Measurements from ENCODE around the gene WNT3A.
A peak's percentile ranks its signal among the peaks of the same experiment; 100 is the strongest.

The WNT3A gene

DNA sequence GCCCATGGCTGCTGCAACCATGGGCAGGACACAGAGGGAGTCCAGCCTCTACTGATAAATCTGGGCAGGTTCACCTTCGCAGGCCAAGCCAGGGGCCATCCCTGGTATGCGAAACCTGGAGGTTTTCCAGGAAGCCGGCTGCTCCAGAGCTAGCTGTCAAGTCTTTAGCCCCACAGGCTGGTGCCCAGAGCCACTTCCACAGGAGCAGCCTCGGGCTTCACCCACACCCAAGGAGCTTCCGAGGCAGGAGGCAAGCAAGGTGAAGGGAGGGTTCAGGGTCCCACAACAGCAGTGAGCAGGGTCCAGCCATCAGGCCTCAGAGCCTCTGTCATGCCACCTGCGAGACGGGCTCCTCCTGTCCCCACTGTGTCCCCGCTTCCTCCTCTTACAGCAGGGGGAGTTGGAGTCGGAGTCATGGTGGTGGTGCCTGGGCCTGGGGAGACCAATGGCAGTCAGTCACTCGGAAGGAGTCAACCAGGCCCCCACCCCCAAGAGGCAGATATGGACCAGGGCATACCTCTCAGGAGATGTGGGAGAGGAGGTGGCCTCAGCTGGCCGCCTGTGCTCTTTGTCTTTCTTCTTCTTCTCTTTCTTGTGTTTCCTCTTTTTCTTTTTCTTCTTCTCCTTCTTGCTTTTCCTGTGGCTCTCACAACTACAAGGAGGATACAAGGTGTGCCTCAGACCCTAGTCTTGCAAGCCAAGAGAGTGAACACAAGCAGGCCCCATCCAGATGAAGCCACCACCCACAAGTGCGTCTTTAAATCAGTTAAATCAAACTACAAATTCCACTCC is 94.2 kb downstream of the WNT3A start:
- no peak for DNase-seq (ENCODE audit: low read depth in 2 of 2)

DNA sequence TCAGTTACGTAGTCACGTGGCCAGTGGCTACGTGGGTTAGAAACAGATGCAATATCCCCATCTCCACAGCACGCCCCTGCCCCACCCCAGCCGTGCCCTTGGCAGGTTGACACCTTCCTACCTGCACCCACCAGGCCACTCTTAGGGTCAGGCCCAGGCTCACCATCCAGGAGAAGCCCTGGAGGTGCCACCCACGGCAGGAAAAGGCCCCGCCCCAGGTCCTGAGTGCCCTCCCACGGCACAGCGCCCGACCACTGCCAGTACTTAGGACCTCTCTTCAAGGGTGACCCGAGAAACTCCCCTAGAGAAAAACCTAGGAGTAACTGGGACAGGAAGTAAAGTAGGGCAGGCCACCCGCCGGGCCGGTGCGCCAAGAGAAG is 94.8 kb downstream of the WNT3A start:
- no peak for DNase-seq (ENCODE audit: low read depth in 2 of 2)

DNA sequence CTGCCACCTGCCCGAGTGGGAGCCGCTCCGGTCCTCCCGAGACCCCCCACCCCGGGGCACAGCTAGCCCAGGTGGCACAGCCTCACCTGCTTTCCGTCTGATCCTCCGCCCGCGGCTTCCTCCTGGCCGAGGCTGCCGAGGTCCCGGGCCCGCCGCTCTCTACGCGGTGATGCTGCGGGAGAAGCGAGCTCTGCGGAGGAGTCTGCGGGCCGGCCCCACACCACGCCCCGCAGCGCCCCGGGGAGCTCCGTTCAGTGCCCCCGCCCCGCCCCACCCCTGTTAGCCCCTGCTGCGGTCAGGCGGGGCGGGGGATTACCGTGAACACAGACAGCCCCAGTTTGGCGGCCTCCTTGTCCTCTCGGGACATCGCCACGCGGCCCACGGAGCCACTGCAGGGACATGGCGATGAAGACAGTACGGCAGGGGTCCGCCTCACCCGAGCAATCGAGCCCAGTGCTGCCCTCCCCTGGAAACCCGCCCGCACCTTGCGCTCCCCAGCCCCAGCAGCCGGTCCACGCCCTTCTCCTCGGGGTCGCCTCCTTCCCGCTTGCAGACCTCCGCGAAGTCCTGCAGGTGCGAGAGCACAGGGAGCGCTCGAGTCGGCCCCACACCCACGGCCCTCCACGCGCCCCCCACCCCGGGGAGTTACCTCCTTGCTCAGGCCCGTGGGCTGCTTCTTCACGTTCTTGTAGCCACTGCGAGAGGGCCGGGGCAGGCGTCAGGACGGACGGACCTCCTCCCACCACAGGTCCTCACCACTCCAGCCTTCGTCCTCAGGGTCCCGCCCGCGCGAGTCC is 95.4 kb downstream of the WNT3A start:
- DNase-seq (ENCODE audit: low read depth in 2 of 2), result peak in 1 of 2 donors; percentile 33

DNA sequence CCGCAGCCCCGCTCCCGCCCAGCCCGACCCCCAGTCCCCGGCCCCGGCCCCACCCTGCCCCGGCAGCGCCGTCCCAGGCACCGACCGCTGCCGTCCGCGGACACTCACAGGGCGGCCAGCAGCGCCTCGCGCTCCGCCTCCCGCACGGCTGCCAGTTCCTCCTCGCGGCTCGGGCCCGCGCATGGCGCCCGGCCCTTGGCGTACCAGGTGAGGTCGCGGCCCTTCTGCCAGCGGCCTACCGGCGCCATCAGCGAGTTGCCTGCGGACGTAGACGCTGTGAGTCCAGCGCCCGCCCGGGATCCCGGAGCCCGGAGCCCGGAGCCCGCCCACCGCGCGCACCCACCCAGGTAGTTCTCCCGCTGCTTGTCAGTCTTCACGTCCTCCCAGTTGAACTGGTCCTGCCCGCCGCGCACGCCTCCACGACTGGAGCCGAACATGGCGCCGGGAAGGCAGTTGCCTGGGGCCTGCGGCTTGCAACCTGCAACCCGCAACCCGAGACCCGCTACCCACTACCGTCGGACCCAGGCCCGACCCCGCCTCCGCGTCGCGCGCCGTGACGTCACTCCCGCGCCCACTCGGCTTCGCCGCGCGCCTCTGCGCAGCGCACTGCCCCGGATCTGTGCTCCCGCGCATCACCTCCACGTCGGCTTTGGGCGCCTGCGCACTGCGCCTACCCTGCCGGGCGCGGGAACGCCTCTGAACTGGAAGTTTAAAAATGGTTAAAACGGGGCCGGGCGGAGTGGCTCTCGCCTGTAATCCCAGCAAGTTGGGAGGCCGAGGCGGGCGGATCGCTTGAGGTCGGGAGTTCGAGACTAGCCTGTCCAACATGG is 96.2 kb downstream of the WNT3A start, which contains the start of gene C1orf35:
TSS of gene C1orf35 (minus strand) at position 535 of the 830 bp plus-strand sequence. CDS start at position 437, 98 bp downstream.
- peak; percentile 89 to 92 for DNase-seq (ENCODE audit: low read depth in 2 of 2)

DNA sequence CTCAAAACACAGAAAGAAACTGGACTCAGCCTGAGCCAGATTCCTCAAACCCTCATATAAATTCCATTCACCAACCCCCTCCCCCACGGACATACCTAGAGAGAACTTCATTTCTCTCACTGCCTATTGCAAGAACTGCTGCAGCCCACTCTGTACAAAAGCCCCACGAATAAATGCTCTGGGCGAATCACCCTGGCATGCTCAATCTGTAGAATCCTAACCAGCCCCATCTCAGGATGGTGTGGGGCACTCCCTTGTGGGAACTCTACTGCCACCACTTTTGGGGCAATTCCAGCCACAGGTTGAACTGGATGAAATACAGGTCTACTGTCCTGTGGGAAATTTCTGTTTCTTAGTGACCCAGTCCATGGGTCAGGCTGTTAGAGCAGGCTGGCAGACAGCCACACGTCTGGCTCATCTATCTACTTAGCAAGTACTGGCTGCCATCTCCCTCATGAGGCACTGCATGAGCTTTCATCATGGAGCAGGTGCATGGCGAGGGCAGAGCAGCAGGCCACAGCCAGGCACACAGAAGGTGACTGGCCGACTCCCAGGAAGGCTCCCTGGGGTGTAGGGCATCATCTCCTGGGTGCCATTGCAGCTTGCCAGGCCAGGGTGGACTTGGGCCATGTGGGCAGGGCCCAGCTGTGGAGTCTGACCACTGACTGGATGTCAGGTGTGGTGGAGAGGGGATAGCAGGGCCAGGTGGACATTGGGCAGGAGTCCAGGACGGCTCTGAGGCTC is 97.9 kb downstream of the WNT3A start:
- DNase-seq (ENCODE audit: low read depth in 2 of 2), result no peak

DNA sequence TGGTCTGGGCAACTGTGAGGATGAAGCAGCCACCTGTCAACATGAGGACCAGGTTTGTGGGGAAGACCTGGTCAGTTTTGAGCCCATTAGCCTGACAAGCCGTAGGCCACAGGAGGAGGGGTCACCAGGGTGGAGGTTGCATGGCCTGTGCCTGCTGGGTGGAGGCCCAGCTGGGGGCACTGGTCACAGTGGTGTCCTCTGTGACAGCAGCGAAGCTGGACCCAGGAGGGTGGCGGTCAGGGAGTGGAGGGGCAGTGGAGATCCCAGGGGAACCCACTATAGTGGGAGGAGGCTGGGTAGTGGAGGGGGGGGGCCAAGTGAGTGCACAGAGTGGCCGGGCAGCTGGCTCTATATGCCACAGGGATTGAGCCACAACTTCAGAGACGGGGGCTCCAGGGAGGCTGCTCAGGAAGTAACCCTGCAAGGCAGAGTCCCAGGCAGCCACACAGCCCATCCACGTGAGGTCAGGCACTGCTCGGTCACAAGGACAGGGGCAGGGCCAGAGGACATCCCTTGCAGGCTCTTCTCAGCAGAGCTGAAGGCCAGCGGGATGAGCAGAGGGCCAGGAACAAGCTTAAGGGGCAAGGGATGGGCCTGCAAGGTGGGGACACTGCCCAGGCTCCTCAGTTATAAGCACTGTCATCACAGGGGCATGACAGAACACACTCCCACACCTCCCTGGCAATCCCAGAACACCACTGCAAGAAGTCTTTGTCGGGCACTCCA is 98.6 kb downstream of the WNT3A start:
- DNase-seq (ENCODE audit: low read depth in 2 of 2), result no peak

DNA sequence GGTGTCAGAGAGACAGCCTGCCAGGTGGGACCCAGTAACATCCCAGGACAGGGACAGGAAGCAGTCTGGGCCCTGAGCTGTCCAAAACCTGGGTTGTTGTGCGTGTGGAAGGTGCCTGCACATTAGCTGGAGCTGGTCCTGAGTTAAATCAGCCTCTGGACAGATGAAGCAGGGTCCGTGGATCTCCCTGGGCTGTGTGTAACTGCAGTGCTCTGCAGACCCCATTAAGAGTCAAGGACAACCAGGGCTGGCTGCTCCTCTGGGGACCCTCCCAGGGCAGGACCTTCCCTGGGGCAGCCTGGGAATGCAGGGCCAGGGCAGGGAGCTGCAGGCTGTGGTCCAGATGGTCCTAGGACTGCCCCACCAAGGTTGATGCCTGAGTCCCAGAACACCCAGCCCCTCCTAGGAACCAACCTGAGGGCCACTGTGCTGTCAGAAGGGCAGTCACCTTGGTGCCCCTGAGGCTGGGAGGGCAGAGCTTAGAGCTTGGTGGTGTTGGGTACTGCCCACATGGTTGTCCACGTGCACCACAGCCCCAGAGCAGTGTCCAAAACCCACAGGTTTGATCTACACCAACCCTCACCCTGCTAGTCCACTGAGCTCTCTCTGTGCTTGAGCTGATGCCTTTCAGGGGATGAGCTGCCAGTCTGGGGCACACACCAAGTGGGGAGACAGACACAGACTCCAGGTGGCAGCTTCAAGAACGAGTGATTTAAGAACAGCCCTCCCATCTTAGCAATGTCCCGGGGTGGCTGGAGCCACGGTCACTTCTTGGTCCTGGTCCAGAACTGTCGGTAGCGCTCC is 99.4 kb downstream of the WNT3A start:
- no peak for DNase-seq (ENCODE audit: low read depth in 2 of 2)

DNA sequence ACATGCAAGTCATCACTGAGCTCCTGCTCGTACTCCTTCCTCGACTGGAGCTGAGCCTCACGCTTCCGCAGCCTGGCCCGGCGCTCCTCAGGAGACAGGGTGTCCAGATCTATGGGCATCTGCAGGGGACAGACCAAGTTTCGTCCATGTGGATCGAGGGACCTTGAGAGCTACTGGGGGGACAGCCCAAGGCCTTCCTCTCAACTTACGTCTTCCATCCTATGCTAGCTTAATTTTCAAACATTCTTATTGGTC is 99.9 kb downstream of the WNT3A start:
- DNase-seq (ENCODE audit: low read depth in 2 of 2), result no peak

DNA sequence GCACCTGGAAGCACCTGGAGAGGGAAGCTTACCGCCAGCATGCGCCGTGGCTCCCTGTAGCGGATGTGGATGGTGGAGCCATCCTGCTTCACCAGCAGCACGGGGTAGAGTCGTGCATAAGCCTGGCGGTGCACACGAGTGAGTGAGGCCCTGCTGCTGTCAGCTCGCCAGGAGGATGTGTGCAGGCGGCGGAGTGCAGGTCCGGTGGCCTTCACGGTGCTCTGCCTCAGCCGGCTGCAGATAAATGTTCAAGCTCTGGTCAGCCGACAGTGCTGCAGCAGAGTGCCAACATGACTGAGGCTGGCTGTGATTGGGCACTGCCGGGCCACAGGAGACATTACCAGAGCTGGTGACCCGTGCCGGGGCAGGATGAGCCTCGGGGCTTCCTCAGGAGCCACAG is 100.8 kb downstream of the WNT3A start:
- DNase-seq (ENCODE audit: low read depth in 2 of 2), result no peak

DNA sequence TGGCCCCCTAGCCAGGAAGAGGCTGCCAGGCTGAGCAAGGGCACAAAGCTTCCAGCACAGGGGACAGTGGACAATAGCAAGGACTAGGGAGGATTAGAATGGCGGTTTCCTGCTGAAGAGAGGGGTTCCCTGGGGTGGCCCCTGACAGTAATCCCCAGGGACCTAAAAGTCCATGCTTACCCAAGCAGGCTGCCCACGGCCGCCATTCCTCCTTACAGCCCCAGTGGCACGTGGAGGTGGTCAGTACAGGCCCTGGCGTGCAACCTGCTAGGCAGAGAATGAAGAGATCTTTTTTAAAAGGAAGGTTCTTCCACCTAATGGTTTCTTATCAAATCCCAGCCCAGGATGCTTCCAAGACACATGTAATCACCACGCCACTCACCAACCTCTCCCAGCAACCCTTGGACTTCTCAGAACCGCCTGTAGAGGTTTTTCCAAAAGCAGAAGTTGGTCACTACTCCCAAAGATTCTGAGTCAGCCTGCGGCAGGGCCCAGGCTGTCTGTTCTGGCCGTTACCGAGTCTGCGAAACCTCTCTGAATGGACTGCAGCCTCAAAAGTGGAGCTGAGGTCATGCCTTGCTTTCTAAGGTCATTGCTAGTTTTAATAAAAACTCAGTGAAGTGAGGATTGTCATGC is 101.4 kb downstream of the WNT3A start:
- DNase-seq (ENCODE audit: low read depth in 2 of 2), result no peak

DNA sequence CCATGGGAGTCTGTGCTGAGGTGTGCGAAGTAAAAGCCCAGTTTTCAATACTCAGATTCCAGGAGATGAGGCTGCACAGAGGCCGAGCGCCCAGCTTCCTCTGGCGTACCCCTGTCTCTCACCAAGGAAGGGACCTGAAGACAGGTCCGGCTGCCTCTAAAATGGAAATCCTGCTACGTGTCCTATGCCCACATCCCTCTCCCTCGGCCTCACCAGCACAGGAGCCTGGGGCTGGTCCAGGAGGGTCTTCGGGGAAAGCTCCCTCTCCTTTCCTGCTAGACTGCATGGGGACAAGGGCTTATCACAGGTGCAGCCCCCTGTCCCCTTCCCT is 101.9 kb downstream of the WNT3A start:
- DNase-seq (ENCODE audit: low read depth in 2 of 2), result no peak

DNA sequence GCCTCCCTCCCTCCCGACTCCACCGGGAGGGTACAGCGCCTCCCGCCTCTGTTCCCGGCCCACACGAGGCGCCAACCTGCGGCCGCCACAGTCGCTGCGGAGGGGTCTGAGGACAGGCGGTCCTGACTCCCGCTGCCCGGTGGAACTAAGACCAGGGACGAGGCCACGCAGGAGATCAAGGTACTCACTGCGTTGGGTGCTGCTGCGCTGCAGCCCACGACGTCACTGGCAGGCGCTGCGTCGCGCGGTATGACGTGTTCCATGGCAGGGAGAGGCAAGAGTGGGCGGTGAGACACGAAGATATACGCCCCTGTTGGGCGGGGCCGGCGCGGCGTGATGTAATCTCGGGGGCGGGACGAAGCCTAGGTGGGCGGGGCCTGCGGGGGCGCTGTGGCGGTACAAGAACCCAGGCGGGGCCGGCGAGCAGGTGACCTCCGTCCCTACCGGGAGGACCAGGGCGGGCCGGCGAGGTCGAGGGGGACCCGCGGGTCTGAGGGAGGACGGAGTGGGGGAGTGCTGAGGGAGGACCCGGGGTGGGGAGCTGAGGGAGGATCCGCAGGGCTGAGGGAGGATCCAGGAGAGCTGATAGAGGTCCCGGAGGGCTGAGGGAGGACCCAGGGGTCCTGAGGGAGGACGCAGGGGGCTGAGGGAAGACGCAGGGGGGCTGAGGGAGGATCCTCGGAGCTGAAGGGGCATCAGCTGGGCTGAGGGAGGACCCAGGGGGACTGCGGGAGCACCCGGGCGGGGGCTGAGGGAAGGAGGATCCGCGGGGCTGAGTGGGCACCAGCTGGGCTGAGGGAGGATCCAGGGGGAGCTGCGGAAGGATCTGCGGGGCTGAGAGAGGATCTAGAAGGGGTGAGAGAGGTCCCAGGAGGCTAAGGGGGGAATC is 102.5 kb downstream of the WNT3A start, which contains the start of gene MRPL55:
TSS of gene MRPL55 (minus strand) at position 227 of the 889 bp plus-strand sequence. CDS start 1,039 bp downstream, outside the sequence.
- peak; percentile 95 to 98 for DNase-seq (ENCODE audit: low read depth in 2 of 2)

DNA sequence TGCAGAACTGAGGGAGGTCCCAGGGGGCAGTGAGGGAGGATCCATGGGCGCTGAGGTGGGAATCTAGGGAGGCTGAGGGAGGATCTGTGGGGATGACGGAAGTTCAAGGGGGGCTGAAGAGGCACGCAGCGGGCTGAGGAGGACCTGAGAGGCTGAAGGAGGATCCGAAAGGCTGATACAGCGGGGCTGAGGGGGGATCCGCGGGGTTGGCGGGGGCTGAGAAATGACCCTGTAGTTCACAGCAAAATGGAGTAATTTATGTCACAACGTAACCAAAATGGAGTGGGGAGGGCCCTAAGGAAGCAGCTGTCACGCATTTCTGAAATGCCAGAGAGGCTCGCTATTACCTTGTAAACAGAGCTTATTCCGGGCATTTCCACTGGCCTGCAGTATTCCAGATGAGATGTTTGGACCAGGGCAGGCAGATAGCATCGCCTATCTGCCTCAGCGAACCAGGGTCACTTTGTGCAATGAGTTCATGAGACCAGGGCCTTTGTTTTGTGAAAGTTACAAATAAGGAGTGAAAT is 103.2 kb downstream of the WNT3A start:
- DNase-seq (ENCODE audit: low read depth in 2 of 2), result no peak

DNA sequence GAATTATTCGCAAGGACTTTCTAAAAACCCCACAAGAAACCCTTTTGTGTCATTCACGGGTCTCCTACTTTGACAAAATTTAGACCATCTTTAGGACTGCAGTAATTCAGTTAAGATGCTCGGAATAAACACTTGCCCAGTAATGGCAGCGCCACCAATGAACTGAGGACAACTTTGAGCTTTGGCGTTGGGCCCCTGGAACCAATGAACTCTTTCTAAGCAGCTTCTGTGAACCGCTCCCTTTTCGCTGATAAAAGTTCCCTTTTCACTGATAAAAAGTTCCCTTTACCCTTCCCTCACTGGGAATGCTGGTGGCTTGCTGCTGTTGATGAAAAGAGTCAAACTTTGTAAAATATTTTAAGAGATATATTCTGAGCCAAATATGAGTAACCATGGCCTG is 103.8 kb downstream of the WNT3A start:
- no peak for DNase-seq (ENCODE audit: low read depth in 2 of 2)

Measured in stimulated activated CD4-positive, alpha-beta T cell treated with anti-CD3 and anti-CD28 coated beads, Interleukin-15, amount 100 ng/mL, for 48 hours (primary cell).